OCI-LY1 (cell line): Measurements from ENCODE around the gene PVALEF.

ENCODE experiments used
- H2AFZ ChIP-seq: fragments of 200-600 bp; sonication (generic), shearing (Covaris generic); 2 replicates; pipeline ENCODE4 v1.6.0; 2014; ENCODE audit warnings: antibody characterized with exemption, mild to moderate bottlenecking, low read length
- H3F3A ChIP-seq: fragments of 200-600 bp; sonication (generic), shearing (Covaris generic); 2 replicates; pipeline ENCODE4 v1.6.0; 2014; ENCODE audit warnings: mild to moderate bottlenecking, antibody characterized with exemption, low read length, moderate library complexity; ENCODE audit not compliant: insufficient read depth
- H3K27ac ChIP-seq: fragments of 200-600 bp; sonication (generic); 2 replicates; pipeline ENCODE4 v1.5.1; 2014; ENCODE audit warnings: low read length, mixed run types, mild to moderate bottlenecking, low read depth; ENCODE audit not compliant: poor library complexity, severe bottlenecking
- H3K27me3 ChIP-seq: fragments of 200-600 bp; sonication (generic); 2 replicates; pipeline ENCODE4 v1.6.0; 2014; ENCODE audit warnings: antibody characterized with exemption, mild to moderate bottlenecking, low read length, moderate library complexity; ENCODE audit not compliant: insufficient read depth
- H3K36me3 ChIP-seq: fragments of 200-600 bp; sonication (generic); 2 replicates; pipeline ENCODE4 v1.6.1; 2014; ENCODE audit warnings: mild to moderate bottlenecking, antibody characterized with exemption, low read length, moderate library complexity, mixed read lengths; ENCODE audit not compliant: insufficient read depth
- H3K4me1 ChIP-seq: fragments of 200-600 bp; sonication (generic); 2 replicates; pipeline ENCODE4 v1.5.1; 2014; ENCODE audit warnings: mild to moderate bottlenecking, low read length, moderate library complexity; ENCODE audit not compliant: insufficient read depth, severe bottlenecking
- H3K4me2 ChIP-seq: fragments of 200-600 bp; sonication (generic), shearing (Covaris generic); 2 replicates; pipeline ENCODE4 v1.6.1; 2014; ENCODE audit warnings: low read length
- H3K4me3 ChIP-seq: fragments of 200-600 bp; sonication (generic); 2 replicates; pipeline ENCODE4 v1.5.1; 2014; ENCODE audit warnings: low read length, low read depth, mild to moderate bottlenecking, mixed read lengths; ENCODE audit not compliant: poor library complexity, severe bottlenecking
- H3K79me2 ChIP-seq: fragments of 200-600 bp; shearing (Covaris generic); 2 replicates; pipeline ENCODE4 v1.6.1; 2016; ENCODE audit warnings: mixed run types, low read length, mixed read lengths; ENCODE audit not compliant: insufficient read depth
- H3K9ac ChIP-seq: fragments of 200-600 bp; sonication (generic), shearing (Covaris generic); 2 replicates; pipeline ENCODE4 v1.6.1; 2014; ENCODE audit warnings: mild to moderate bottlenecking, low read length, mixed read lengths
- H3K9me2 ChIP-seq: fragments of 200-600 bp; sonication (generic), shearing (Covaris generic); 2 replicates; pipeline ENCODE4 v1.6.1; 2014; ENCODE audit warnings: low read depth, mild to moderate bottlenecking, low read length, mixed read lengths
- H3K9me3 ChIP-seq: fragments of 200-600 bp; shearing (Covaris generic); 2 replicates; pipeline ENCODE4 v1.6.1; 2014; ENCODE audit warnings: low read length, mixed read lengths
- H4K20me1 ChIP-seq: fragments of 200-600 bp; sonication (generic), shearing (Covaris generic); 2 replicates; pipeline ENCODE4 v1.6.0; 2016; ENCODE audit warnings: mild to moderate bottlenecking, low read length; ENCODE audit not compliant: insufficient read depth
- EZH2 ChIP-seq: fragments of 200-600 bp; sonication (generic), shearing (Covaris generic); IDR thresholded peaks from 2 replicates; pipeline ENCODE4 v1.8.0; 2017; ENCODE audit warnings: borderline replicate concordance, mixed run types, mild to moderate bottlenecking, antibody characterized with exemption, low read length, moderate library complexity, mixed read lengths
- TF ChIP-seq, protein P1 (sequence below): fragments of 200-600 bp; sonication (generic), shearing (Covaris generic); IDR thresholded peaks from 2 replicates; pipeline ENCODE4 v1.5.1; 2017; ENCODE audit warnings: mild to moderate bottlenecking, antibody characterized with exemption, low read length, moderate library complexity, mixed read lengths

Gene PVALEF

DNA sequence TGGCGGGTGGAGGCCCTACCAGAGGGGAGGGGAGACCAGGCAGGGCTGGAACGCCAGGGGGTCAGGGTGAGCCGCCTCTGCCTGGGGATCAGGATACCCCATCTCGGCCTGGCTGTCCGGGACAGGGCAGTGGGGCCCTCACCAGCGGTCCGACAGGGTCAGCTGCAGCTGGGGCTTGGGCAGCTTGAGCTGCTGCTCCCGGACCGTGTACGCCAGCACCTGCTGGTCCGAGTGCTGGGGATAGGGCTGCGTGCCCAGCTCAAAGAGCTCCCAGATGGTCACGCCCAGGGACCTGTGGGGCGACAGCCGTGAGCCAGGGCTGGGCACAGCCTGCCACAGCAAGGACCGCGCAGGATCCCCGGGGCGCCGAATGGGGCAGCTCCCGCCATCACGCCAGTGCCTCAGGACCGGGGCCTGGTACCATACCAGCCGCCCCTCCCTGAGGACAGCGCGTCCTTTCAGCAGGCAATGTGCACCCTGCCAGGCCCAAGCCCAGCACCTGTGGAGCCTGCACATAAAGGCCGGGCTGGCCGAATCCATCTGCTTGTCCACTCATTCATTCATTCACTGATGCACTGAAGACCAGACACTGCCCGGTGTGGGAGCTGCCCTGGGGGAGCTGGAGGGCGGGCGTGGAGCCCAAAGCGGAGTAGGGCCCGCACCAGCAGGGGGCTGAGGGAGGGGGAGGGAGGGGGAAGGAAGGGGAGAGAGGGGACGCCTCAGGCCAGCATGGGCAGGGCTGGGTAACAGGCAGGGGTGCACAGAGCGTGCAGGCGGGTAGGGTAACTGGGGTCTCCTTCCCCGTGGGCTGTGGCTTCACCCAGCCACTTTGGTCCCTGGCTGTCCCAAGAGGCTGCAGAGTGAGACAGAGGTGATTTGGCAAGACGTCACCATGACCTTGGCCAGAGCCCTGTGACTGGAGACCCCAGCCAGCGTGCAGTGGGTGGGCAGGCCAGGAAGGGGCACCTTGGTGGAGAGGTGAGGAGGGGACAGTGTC lies 42.0 kb upstream of the PVALEF start:
- TF ChIP-seq, protein P1, sequence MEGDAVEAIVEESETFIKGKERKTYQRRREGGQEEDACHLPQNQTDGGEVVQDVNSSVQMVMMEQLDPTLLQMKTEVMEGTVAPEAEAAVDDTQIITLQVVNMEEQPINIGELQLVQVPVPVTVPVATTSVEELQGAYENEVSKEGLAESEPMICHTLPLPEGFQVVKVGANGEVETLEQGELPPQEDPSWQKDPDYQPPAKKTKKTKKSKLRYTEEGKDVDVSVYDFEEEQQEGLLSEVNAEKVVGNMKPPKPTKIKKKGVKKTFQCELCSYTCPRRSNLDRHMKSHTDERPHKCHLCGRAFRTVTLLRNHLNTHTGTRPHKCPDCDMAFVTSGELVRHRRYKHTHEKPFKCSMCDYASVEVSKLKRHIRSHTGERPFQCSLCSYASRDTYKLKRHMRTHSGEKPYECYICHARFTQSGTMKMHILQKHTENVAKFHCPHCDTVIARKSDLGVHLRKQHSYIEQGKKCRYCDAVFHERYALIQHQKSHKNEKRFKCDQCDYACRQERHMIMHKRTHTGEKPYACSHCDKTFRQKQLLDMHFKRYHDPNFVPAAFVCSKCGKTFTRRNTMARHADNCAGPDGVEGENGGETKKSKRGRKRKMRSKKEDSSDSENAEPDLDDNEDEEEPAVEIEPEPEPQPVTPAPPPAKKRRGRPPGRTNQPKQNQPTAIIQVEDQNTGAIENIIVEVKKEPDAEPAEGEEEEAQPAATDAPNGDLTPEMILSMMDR, result no peak
- no peak for TF ChIP-seq EZH2
- H3K27ac ChIP-seq, result no peak overlapping the region
- no peaks in the 10 kb centered on the region for H3K4me1 ChIP-seq
- no peaks in the 10 kb centered on the region for H3K27me3 ChIP-seq
- no peaks in the 10 kb centered on the region for H3K79me2 ChIP-seq
- H3K36me3 ChIP-seq, result no peaks in the 10 kb centered on the region
- H3K4me2 ChIP-seq, result no peak overlapping the region
- H4K20me1 ChIP-seq, result no peaks in the 10 kb centered on the region
- no peaks in the 10 kb centered on the region for H3K9me3 ChIP-seq
- no peak overlapping the region for H3K4me3 ChIP-seq
- no peaks in the 10 kb centered on the region for H3K9me2 ChIP-seq
- H3F3A ChIP-seq, result no peaks in the 10 kb centered on the region
- no peak overlapping the region for H3K9ac ChIP-seq
- H2AFZ ChIP-seq, result no peak overlapping the region

DNA sequence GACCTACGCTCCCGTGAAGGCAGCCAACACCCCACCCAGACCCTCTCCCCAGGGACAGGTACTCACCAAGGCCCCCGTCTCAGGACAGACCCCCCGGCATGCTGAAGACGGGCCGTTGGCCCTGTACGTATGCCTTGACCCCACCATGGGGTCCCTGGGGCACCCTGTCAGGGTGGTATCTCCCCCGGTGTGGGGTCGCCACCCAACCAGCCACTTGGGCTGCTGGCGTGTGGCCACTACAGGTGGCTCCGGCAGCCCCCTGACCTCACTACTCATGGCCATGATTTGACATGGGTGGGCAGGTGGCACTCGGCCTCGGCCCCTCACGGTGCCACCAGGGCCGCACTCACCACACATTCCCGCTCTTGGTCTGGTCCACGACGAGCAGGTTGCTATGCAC lies 40.9 kb upstream of the PVALEF start:
- Histone ChIP-seq H3K79me2 (no peaks in the 10 kb centered on the region), H3K27me3 (no peaks in the 10 kb centered on the region), H2AFZ (no peak overlapping the region), H3K4me2 (no peak overlapping the region), H3K4me3 (no peak overlapping the region), H3F3A (no peaks in the 10 kb centered on the region), H3K36me3 (no peaks in the 10 kb centered on the region), H3K4me1 (no peaks in the 10 kb centered on the region), H3K9me3 (no peaks in the 10 kb centered on the region), H3K27ac (no peak overlapping the region), H3K9ac (no peak overlapping the region), H4K20me1 (no peaks in the 10 kb centered on the region), H3K9me2 (no peaks in the 10 kb centered on the region)
- TF ChIP-seq EZH2, result no peak
- TF ChIP-seq, protein P1, result no peak

DNA sequence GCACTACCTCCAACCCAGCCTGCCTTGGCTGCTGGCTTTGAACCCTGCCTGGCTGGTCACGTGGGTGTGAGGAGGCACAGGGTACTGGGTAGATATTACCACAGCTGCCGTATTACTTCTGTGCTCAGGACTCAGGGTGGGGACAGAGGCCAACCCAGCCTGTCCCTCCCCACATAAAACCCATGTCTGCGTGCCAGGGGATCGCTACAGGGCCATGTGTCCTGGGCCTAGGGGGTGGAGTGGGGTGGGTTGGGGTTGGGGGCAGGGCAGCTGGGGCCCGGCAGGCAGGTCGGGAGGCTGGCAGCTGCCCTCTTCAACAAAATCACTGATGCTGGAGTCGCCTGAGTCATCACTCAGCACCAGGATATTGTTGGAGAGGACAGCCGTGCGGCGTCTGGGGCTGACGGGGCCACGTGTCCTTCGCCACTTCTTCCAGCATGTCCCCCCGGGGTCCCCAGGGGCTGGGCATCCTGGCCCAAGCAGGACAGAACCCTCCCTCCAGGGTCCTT lies 39.7 kb upstream of the PVALEF start:
- Histone ChIP-seq H3K36me3 (no peaks in the 10 kb centered on the region), H3K9ac (no peak overlapping the region), H3K27me3 (no peaks in the 10 kb centered on the region), H3F3A (no peaks in the 10 kb centered on the region), H3K27ac (no peak overlapping the region), H3K4me3 (no peak overlapping the region), H4K20me1 (no peaks in the 10 kb centered on the region), H2AFZ (no peak overlapping the region), H3K4me2 (no peak overlapping the region), H3K9me2 (no peaks in the 10 kb centered on the region), H3K4me1 (no peaks in the 10 kb centered on the region), H3K9me3 (no peaks in the 10 kb centered on the region), H3K79me2 (no peaks in the 10 kb centered on the region)
- TF ChIP-seq EZH2, result no peak
- TF ChIP-seq, protein P1, result no peak
